ENCODE measurements around the gene SH3GL3.

SH3GL3 gene

GRCh38 chr15:83443076-83443847 is 3.9 kb upstream of the SH3GL3 start:
- FAIRE-seq (no peak), DNase-seq (ENCODE audit: insufficient read length, low spot score) (no peak)
- TF ChIP-seq CTCF (IDR thresholded peaks at IDR 0.05; ENCODE audit: insufficient read depth, missing control alignments): no peak

GRCh38 chr15:83444936-83445335 is 2.2 kb upstream of the SH3GL3 start:
- no peak for FAIRE-seq
- TF ChIP-seq CTCF (IDR thresholded peaks at IDR 0.05; ENCODE audit: insufficient read depth, missing control alignments): no peak
- no peak for DNase-seq (ENCODE audit: insufficient read length, low spot score)

- no peak for TF ChIP-seq CTCF (IDR thresholded peaks at IDR 0.05; ENCODE audit: insufficient read depth, missing control alignments)
- DNase-seq (ENCODE audit: insufficient read length, low spot score) (no peak), FAIRE-seq (no peak)
Observed at GRCh38 chr15:83445643-83446042, 1.5 kb upstream of the SH3GL3 start.

- TF ChIP-seq CTCF (IDR thresholded peaks at IDR 0.05; ENCODE audit: insufficient read depth, missing control alignments): no peak
- DNase-seq (ENCODE audit: insufficient read length, low spot score) (no peak), FAIRE-seq (no peak)
Observed at GRCh38 chr15:83446417-83446816, 724 bp upstream of the SH3GL3 start.

- TF ChIP-seq CTCF (IDR thresholded peaks at IDR 0.05; ENCODE audit: insufficient read depth, missing control alignments): no peak
- no peak for FAIRE-seq
- no peak for DNase-seq (ENCODE audit: insufficient read length, low spot score)
Observed at GRCh38 chr15:83449250-83449671, 2.1 kb downstream of the SH3GL3 start.

- no peak for FAIRE-seq
- no peak for TF ChIP-seq CTCF (IDR thresholded peaks at IDR 0.05; ENCODE audit: insufficient read depth, missing control alignments)
Observed at GRCh38 chr15:83449937-83450506, 2.9 kb downstream of the SH3GL3 start.

GRCh38 chr15:83457149-83457548 is 10.0 kb downstream of the SH3GL3 start:
- FAIRE-seq (no peak), DNase-seq (ENCODE audit: insufficient read length, low spot score) (no peak)
- no peak for TF ChIP-seq CTCF (IDR thresholded peaks at IDR 0.05; ENCODE audit: insufficient read depth, missing control alignments)

More at GRCh38 chr15:83449937-83450506, 2.9 kb downstream of the SH3GL3 start:
- DNase-seq (ENCODE audit: insufficient read length, low spot score): no peak
